Activated T-helper 1 cell treated with Interleukin-2 at 50 U/mL for 16 hours (primary cell): ENCODE data around the gene TUBD1.
"Not testable (repeated sequence)": the region's sequence is repeated elsewhere in the genome, so short reads cannot be mapped to it uniquely, and the experiment has no call there.

Experiments
- DNase-seq: peaks from one replicate; pipeline ENCODE4 v3.0.0-alpha.2; 2020; ENCODE audit warnings: low read depth

TUBD1 gene

DNA sequence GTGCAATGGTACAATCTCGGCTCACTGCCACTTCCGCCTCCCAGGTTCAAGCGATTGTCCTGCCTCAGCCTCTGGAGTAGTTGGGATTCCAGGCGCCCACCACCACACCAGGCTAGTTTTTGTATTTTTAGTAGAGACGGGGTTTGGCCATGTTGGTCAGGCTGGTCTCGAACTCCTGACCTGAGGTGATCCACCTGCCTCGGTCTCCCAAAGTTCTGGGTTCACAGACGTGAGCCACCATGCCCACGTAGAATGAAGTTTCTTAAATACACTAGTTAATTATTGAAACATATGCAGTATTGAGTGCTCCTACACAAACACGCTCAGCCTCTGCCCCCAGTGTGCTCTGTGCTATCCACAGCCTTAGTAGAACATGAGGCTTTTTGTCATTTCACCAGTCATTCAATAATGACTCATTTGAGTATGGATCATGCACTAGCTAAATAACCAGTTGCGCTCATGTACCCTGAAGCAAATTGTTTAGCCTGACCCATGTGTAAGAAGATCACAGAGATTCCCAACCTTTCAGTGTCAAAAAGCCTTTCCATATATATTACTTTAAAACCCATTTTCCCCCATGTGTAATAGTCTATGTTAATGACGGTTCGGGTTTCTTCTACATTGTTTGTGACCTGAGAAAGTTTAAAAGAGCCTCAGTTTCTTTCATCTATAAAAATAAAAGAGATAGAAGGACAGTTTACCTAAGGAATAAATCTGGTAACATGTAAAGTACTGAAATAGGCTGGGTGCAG is 49.7 kb downstream of the TUBD1 start:
- no peak for DNase-seq

DNA sequence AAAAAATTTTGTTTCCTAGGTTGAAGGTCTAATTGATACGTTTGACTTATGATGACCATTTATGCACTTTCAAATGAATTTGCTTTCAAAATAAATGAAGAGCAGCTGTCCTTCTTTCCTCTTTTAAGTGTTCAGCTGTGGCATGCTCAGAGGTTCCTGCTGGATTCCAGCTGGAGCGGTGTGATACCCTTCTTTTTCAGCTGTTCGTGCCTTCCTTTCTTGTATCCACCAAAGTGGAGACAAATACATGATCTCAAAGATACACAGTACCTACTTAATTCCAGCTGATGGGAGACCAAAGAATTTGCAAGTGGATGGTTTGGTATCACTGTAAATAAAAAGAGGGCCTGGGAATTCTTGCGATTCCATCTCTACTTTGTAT is 50.9 kb downstream of the TUBD1 start:
- DNase-seq, result not testable (repeated sequence)

DNA sequence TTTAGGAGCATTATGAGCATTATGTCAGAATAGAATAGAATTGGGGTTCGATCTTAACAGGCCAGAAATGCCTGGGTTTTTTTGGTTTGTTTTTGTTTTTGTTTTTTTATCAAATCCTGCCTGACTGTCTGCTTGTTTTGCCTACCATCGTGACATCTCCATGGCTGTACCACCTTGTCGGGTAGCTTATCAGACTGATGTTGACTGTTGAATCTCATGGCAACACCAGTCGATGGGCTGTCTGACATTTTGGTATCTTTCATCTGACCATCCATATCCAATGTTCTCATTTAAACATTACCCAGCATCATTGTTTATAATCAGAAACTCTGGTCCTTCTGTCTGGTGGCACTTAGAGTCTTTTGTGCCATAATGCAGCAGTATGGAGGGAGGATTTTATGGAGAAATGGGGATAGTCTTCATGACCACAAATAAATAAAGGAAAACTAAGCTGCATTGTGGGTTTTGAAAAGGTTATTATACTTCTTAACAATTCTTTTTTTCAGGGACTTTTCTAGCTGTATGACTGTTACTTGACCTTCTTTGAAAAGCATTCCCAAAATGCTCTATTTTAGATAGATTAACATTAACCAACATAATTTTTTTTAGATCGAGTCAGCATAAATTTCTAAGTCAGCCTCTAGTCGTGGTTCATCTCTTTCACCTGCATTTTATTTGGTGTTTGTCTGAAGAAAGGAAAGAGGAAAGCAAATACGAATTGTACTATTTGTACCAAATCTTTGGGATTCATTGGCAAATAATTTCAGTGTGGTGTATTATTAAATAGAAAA is 51.5 kb downstream of the TUBD1 start:
- not testable (repeated sequence) for DNase-seq

DNA sequence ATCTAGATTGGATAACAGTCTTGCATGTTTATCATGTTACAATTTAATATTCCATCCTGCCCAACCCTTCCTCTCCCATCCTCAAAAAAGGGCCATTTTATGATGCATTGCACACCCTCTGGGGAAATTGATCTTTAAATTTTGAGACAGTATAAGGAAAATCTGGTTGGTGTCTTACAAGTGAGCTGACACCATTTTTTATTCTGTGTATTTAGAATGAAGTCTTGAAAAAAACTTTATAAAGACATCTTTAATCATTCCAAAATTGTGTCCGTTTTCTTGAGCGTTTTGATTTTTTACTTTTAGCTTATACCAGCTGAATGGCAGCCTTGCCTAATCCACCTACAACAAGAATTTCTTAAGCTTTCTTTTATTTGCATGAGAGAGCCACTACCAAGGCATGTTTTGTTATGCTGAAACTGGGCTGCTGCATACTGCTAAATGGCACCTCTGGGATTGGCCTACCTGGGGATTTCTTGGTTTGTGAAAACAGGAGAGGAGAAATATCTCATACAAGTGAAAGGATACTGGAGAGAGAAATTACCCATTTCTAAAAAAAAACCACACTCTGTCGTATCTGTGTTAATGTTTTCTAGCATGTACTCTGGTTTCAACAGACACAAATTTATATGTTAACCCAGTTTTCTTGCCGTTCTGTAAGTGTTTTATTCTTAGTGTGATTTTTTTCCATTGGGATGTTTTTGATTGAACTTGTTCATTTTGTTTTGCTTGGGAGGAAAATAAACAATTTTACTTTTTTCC is 52.2 kb downstream of the TUBD1 start:
- no peak for DNase-seq

DNA sequence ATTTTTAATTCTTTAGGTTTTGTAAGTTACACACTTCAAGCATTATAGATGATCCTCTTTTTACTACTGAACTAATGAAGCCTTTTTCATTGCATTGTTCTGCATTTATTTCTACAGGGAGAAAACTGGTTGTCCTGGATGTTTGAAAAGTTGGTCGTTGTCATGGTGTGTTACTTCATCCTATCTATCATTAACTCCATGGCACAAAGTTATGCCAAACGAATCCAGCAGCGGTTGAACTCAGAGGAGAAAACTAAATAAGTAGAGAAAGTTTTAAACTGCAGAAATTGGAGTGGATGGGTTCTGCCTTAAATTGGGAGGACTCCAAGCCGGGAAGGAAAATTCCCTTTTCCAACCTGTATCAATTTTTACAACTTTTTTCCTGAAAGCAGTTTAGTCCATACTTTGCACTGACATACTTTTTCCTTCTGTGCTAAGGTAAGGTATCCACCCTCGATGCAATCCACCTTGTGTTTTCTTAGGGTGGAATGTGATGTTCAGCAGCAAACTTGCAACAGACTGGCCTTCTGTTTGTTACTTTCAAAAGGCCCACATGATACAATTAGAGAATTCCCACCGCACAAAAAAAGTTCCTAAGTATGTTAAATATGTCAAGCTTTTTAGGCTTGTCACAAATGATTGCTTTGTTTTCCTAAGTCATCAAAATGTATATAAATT is 53.0 kb downstream of the TUBD1 start:
- DNase-seq, result no peak

DNA sequence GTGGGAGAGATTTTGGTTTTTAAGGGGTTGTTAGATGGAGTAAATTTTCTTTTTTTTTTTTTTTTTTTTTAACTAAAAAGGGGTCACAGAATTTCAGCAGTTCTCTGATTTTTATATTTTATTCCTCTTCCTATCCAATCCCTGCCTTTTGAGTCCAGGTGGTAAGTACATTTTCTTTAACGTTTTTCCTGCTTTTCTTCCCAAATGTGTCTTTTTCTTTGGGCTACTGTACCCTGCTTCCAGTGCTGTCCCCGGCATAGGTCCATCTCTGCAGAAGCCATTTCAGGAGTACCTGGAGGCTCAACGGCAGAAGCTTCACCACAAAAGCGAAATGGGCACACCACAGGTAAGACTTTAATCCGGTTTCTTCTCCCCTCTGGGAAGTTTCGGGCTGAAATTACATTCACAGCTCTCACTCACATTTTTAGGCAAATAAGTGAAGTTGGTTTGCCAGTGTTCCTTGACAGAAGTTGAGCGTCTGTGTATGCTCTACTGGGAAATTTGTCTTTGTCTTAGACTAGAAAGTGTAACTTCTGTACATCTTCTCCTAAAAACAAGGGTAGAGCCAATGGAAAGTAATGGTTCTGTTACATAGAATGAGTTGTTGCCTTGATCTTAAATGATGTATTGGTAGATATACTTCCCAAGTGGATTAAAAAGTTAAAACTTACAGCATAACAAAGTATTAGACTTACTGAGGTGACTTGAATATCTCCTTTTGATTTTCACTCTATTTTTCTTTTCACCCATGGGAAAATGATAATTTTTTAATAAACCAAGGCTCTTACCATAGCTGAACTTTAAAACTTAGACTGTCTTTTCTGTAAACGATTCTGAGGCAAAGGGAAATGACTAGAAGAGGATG is 54.5 kb downstream of the TUBD1 start:
- DNase-seq, result no peak

DNA sequence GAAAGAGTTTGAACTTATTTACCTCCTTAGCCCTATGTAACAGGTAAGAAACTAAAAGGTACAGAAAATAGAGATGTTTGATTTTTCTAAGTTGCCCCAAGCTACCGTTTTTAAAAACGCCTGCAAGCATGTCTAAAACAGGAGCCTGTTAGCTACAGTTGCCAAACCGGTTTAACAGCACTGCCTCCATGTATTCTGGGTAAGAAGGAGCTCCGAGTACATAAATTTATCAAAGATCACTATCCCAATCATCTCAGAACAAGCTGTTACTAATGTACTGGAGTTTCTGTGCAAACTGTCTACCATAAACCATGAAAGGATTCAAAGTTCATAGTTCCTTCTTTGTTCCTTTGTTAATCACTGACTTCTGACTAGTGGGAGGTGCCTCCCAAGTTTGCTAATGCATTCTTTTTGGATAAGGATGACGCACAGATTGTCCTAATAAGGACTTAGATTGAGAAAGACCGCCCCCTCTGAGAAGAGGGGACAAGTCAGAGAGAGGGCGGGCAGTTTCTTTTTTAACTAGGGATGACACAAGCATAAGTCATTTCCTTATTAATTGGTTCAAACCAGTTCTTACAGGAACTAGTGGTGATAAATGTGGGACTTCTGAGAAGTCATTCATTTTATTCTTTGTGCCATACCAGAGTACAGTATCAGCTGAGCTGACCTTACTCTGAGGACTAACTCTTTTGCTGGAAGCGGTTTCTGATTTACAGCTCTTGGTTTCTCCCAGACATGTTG is 55.3 kb downstream of the TUBD1 start:
- DNase-seq, result no peak

DNA sequence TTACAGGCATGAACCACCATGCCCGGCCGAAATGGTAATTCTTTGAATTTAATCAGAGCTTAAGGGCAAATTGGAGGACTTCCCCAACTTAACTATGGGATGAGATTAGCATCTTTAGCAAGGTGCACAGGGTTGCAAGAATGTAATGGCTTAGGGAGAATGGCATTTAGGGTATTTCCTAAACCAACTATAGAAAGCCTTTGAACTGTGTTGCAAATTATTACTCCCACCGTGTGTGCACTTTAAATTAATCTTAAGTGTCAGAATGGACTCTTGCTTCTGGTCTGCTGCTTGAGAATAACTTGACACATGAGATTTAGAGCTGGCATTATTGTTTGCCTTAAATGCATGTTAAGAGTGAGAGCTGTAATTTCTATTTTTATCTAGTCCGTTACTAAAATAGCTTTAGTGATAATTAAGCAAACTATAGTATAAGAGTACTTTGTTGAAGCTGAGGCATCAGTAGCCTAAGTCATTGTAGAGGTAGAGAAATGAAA is 59.8 kb downstream of the TUBD1 start:
- DNase-seq, result no peak

DNA sequence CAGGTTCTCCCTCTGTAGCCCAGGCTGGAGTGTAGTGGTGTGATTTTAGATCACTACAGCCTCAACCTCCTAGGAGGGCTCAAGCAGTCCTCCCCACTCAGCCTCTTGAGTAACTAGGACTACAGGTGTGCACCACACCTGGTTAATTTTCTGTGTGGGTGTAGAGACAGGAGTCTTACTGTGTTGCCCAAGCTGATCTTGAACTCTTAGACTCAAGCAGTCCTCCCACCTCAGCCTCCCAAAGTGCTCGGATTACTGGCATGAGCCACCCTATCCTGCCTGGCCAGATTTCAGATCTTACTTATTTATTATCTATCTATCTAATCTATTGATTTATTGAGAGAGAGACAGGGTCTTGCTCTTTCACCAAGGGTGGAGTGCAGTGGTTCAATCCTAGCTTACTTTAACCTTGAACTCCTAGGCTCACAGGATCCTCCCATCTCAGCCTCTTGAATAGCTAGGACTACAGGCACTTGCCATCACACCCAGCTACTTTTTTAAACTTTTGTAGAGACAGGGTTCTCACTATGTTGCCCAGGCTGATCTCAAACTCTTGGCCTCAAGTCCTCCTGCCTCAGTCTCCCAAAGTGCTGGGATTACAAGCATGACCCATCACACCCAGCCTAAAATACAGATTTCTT is 61.8 kb downstream of the TUBD1 start:
- no peak for DNase-seq

DNA sequence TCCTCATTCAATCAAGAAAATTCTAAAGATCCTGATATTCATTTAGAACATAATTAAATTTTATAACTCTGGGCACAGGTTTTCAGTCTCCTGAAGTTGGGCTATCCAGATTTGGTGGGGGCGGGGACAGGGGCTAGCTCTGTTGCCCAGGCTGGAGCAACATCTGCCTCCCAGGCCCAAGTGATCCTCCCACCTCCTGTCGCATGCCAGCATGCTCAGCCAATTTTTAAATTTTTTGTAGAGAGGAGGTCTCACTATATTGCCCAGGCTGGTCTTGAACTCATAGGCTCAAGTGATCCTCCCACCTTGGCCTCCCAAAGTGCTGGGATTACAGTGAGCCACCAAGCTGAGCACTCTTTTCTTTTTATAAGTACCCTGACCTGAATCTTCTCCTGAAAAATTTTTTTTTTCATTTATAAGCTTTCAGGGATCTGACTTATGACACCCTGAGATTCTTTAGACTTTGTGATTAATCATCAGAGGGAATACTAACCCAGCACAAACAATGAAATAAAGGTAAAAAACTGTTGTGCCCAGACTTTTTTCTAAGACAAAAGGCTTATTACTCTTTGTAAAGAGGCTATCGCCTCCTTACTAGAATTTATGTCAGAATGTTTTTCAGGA is 62.6 kb downstream of the TUBD1 start:
- no peak for DNase-seq

DNA sequence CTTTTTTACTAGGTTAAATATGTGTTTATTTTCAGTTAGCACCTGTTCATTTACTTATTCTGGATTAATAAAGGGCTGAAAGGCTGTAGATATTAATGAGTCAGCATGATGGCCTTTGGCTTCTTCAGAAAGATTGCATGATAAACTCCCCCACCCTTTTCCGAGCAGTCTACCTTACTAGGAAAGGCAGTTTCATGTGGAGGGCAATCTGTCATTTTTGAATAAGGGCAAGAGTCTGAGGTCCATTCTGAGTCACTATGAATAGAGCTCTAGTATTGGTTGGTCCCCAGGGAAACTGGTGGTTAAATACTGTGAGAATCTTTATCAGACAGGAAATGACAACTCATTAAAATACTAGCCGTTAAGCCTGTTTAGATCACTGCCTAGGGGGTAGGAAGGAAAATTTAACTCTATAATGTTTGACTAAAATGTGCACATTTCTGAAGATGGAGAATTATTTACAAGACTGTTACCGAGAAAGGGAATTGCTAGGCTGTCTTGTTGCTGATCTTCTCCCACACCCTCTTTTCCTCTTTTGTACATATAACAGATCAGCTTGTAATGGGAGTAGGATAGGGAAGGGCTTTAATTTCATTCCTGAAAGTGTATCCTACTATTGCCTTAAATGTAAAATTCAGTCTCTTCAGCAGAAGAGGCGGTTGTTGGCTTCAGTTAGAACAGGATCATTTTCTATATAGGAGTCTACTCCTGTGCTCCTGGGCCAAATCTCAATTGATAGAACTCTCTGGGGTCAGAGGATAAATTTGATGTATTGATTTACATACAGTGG is 63.3 kb downstream of the TUBD1 start:
- DNase-seq, result no peak

DNA sequence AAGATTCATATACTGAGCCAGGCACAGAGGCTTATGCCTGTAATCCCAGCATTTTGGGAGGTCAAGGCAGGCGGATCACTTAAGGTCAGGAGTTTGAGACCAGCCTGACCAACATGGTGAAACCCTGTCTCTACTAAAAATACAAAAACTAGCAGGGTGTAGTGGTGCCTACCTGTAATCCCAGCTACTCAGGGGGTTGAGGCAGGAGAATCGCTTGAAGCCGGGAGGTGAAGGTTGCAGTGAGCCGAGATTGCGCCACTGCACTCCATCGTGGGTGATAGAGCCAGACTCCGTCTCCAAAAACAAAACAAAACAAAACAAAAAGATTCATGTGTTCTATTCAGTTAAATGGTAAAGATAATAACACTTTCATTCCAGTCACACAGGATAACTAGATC is 63.9 kb downstream of the TUBD1 start:
- DNase-seq, result not testable (repeated sequence)

DNA sequence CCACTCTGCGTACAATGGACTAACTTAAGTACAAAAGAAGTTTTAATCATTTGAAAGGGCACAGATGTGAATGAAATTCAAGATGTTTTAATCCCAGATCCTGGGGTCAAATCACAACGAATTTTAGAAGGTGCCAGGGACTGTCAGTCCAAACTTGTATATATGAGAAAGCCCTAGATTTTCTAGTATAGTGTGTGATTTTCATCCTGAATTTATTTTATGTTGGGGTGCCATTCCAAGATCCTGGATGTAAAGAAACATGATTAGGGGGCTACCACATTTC is 64.3 kb downstream of the TUBD1 start:
- no peak for DNase-seq

DNA sequence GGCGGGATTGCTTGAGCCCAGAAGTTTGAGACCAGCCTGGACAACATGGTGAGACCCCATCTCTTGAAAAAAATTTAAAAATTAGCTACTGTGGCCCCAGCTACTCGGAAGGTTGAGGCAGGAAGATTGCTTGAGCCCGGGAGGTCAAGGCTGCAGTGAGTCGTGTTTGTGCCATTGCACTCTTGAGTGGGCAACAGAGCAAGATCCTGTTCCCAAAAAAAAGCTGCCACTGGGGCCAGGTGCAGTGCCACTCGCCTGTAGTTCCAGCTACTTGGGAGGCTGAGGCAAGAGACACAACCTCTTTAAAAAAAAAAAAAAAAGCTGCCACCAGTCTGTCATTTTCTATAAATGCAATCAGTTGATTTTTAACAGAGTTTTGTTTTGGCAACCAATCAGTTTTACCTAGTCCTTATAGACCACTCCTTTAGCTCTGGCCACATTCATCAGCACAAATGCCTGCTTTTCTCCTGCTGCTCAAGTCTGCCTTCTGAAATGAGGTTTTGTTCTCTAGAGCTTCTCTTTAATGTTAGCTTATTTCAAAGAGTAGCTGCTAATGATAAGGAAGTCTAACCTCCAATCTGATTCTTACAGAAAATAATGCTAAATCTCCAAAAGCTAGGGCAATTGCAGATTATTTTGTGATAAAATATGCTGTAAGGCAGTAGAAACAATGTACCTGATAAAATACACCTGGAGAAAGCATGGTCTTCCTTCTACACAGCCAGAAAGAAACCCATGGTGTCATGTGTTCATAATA is 64.8 kb downstream of the TUBD1 start:
- no peak for DNase-seq

DNA sequence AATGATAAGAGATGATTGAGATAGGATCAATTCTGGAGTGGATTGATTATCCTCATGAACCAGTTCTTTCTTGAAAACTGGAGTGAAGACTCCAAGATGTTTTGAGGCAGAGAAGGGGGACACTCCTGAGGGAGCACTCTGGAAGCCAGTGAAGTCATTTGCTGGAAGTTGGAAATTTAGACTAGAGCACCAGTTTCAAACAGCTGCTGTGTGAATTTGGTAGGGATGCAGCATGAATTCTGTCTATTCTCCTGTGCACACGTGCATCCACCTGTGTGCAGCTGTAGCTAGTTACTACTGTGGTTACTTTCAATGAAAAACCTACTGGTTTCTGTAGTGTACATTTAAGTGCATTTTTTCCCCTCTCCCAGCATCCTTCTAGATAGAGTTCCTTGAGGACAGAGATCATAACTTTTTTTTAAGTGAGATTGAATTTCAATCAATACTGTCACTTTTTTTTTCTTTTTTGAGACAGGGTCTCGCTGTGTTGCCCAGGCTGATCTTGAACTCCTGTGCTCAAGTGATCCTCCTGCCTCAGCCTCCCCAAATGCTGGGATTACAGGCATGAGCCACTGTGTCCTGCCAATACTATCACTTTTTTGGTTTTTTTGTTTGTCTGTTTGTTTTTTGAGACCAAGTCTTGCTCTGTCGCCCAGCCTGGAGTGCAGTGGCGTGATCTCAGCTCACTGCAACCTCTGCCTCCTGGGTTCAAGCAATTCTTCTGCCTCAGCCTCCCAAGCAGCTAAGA is 65.9 kb downstream of the TUBD1 start:
- no peak for DNase-seq

DNA sequence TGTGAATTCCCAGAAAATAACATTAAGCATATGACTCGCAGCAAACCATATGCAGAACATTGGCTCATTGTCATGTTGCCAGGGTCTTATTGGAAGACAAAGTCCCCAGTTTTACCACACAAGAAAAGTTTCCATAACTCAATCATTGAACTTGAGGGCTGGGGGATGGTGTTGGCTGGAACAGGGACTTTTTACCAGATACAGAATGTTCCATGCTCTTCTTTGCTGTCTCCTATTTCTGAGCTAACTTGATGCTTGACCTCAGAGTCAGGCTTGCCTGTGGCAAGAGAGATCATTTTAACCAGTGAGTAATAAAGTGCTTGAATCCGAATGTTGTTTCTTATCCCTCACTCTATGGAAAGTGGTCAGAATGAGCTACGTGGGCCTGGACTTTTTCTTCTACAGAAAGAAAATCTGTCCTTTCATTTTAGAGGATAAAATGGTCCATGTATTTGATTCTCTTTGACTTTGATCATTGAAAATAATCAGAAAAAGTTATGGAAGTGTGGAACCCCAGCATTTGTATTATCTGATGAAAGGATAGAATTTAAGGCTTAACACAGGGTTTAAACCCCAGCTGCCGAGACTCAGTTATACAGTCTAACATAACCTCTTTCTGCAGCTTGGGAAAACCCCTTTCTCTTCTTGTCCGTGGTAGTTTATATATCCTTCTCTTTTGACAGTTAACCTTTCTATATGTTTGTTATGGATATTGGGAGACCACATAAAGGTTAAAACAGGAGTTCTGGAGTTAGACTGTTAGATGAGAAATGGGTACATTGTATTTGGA is 67.0 kb downstream of the TUBD1 start:
- DNase-seq, result no peak

DNA sequence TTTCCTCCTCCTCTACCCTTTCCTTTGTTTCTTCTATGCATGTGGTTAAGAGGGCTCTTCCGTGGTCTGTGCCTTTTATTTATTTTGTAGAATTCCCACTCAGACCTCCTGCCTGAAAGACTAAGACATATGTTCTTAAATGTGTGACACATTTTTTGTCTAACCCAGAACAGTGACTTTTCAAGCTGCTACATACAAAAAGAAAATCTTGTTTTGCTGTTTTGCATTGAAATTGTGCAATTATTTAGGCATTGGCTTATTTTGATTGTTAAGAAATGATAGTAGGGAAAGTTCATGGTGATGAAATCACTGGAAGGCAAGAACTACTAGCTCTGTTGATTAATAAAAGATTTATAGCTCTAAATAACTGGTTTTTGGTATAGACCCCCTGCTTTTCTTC is 76.8 kb downstream of the TUBD1 start:
- DNase-seq, result no peak
